OCI-LY1 (cell line): ENCODE results near the gene SLC37A1.

Experiments used
- CTCF ChIP-seq: fragments of 200-600 bp; sonication (generic), shearing (Covaris generic); IDR thresholded peaks from 2 replicates; pipeline ENCODE4 v1.5.1; 2017; ENCODE audit warnings: mild to moderate bottlenecking, antibody characterized with exemption, low read length, moderate library complexity, mixed read lengths
- EZH2 ChIP-seq: fragments of 200-600 bp; sonication (generic), shearing (Covaris generic); IDR thresholded peaks from 2 replicates; pipeline ENCODE4 v1.8.0; 2017; ENCODE audit warnings: borderline replicate concordance, mixed run types, mild to moderate bottlenecking, antibody characterized with exemption, low read length, moderate library complexity, mixed read lengths

- no peak for TF ChIP-seq CTCF
- no peak for TF ChIP-seq EZH2
These were observed 98.2 kb downstream of the SLC37A1 start for GRCh38 chr21:42611852-42612251.
